Tibial artery (tissue), 4 donors: Measurements from ENCODE around the gene ABHD12.
A peak's percentile ranks its signal among the peaks of the same experiment; 100 is the strongest.

Experiments used
- DNase-seq, 2 donors: peaks; one replicate each; pipeline ENCODE4 v3.0.0-alpha.2; 2019
- H3K27ac ChIP-seq, 2 donors: fragments of 200-600 bp; sonication (generic) in 1 of 2; 1 replicate in 1 of 2; 2 replicates in 1 of 2; pipeline ENCODE4 v1.5.1; 2018 to 2019; ENCODE audit warnings: mild to moderate bottlenecking in 1 of 2
- H3K27me3 ChIP-seq, 2 donors: fragments of 200-600 bp; sonication (generic) in 1 of 2; one replicate each; pipeline versions ENCODE4 v1.5.1 to v1.6.0; 2016 to 2019
- H3K36me3 ChIP-seq, 3 donors: fragments of 200-600 bp; sonication (generic) in 2 of 3; one replicate each; pipeline ENCODE4 v1.5.1; 2016 to 2019; ENCODE audit warnings: mild to moderate bottlenecking in 2 of 3
- H3K4me1 ChIP-seq, 4 donors: fragments of 200-600 bp; sonication (generic) in 2 of 4; 1 replicate in 3 of 4; 2 replicates in 1 of 4; pipeline ENCODE4 v1.5.1; 2016 to 2019
- H3K4me3 ChIP-seq, 2 donors: fragments of 200-600 bp; sonication (generic) in 1 of 2; 1 replicate in 1 of 2; 2 replicates in 1 of 2; pipeline ENCODE4 v1.5.1; 2018 to 2019; ENCODE audit warnings: mild to moderate bottlenecking in 2 of 2
- H3K9me3 ChIP-seq, 3 donors: fragments of 200-600 bp; sonication (generic) in 1 of 3; one replicate each; pipeline ENCODE4 v1.5.1; 2016 to 2019
- CTCF ChIP-seq, 2 experiments: fragments of 200-600 bp in 1 of 2; fragments of 450-650 bp in 1 of 2; IDR thresholded peaks; one replicate each; pipeline ENCODE4 v1.5.1; 2017 to 2019; ENCODE audit warnings: antibody characterized with exemption in 2 of 2, mild to moderate bottlenecking in 1 of 2, moderate library complexity in 1 of 2
- intact Hi-C: fragments of 100-400 bp; cut with DNase I; formaldehyde crosslinking; loops from one replicate; pipeline ENCODE4 v1.15.0; 2023; ENCODE audit warnings: low total_unique reads

ABHD12 gene

GRCh38 chr20:25293910-25294458 lies 96.7 kb downstream of the ABHD12 start:
- Histone ChIP-seq H3K27me3 (no peaks in the 10 kb centered on the region), H3K9me3 (no peaks in the 10 kb centered on the region), H3K27ac (peak overlapping the region; percentile 13 to 47), H3K36me3 (peaks cover 51 to 80% (median 80%) of the 10 kb centered on the region in 3 donors), H3K4me3 (no peak overlapping the region), H3K4me1 (peaks cover 0 to 43% (median 31%) of the 10 kb centered on the region in 4 donors)
- DNase-seq: no peak
- TF ChIP-seq CTCF (IDR thresholded peaks at IDR 0.05): no peak
- intact Hi-C loops: no loop called here

- peaks cover 0 to 43% (median 31%) of the 10 kb centered on the region in 4 donors for H3K4me1 ChIP-seq
These were observed 97.1 kb downstream of the ABHD12 start for GRCh38 chr20:25293507-25293906.

GRCh38 chr20:25292176-25292891 lies 98.3 kb downstream of the ABHD12 start:
- no peak for DNase-seq
- no peak overlapping the region for H3K4me3 ChIP-seq
- no peaks in the 10 kb centered on the region for H3K27me3 ChIP-seq
- intact Hi-C loops: no loop called here
- no peak for TF ChIP-seq CTCF (IDR thresholded peaks at IDR 0.05)
- no peak overlapping the region for H3K27ac ChIP-seq
- H3K9me3 ChIP-seq: no peaks in the 10 kb centered on the region
- peaks cover 46 to 82% (median 80%) of the 10 kb centered on the region in 3 donors for H3K36me3 ChIP-seq
- H3K4me1 ChIP-seq: peaks cover 0 to 41% (median 31%) of the 10 kb centered on the region in 4 donors

More at GRCh38 chr20:25293507-25293906, 97.1 kb downstream of the ABHD12 start:
- TF ChIP-seq CTCF (IDR thresholded peaks at IDR 0.05): no peak
- H3K27me3 ChIP-seq: no peaks in the 10 kb centered on the region
- peak overlapping the region; percentile 13 to 47 for H3K27ac ChIP-seq
- no peak overlapping the region for H3K4me3 ChIP-seq
- no peaks in the 10 kb centered on the region for H3K9me3 ChIP-seq
- no peak for DNase-seq
- H3K36me3 ChIP-seq: peaks cover 48 to 81% (median 80%) of the 10 kb centered on the region in 3 donors
- intact Hi-C loops: no loop called here

- no peaks in the 10 kb centered on the region for H3K9me3 ChIP-seq
- H3K27ac ChIP-seq: peak overlapping the region; percentile 8 to 20
- no peak for DNase-seq
- TF ChIP-seq CTCF (IDR thresholded peaks at IDR 0.05): no peak
- H3K36me3 ChIP-seq: peaks cover 50 to 82% (median 80%) of the 10 kb centered on the region in 3 donors
- H3K4me3 ChIP-seq: no peak overlapping the region
- intact Hi-C loops: no loop called here
- H3K4me1 ChIP-seq: peaks cover 0 to 35% (median 28%) of the 10 kb centered on the region in 4 donors
- H3K27me3 ChIP-seq: no peaks in the 10 kb centered on the region
These were observed 99.1 kb downstream of the ABHD12 start for GRCh38 chr20:25291432-25292133.

GRCh38 chr20:25290646-25291431 lies 99.8 kb downstream of the ABHD12 start:
- Histone ChIP-seq H3K27me3 (no peaks in the 10 kb centered on the region), H3K9me3 (no peaks in the 10 kb centered on the region), H3K27ac (peak overlapping the region; percentile 8 to 20), H3K4me3 (no peak overlapping the region), H3K4me1 (peaks cover 0 to 28% (median 21%) of the 10 kb centered on the region in 4 donors), H3K36me3 (peaks cover 52 to 82% (median 82%) of the 10 kb centered on the region in 3 donors)
- TF ChIP-seq CTCF (IDR thresholded peaks at IDR 0.05): no peak
- DNase-seq: no peak
- intact Hi-C loops: no loop called here
